GM20000 (cell line): ENCODE results near the gene CPED1.

Experiments used
- DNase-seq: peaks from one replicate; pipeline ENCODE4 v3.0.0; 2012; ENCODE audit warnings: low spot score
- CTCF ChIP-seq: IDR thresholded peaks from 2 replicates; pipeline ENCODE4 v1.5.1; 2012; ENCODE audit warnings: mild to moderate bottlenecking, control low read depth; ENCODE audit errors: extremely low read depth, missing control alignments

Gene CPED1

GRCh38 chr7:120960714-120961113, 27.8 kb upstream of the CPED1 start:
- no peak for TF ChIP-seq CTCF
- DNase-seq: no peak

GRCh38 chr7:120961638-120962173, 26.8 kb upstream of the CPED1 start:
- DNase-seq: no peak
- no peak for TF ChIP-seq CTCF

GRCh38 chr7:120964088-120964487, 24.4 kb upstream of the CPED1 start:
- no peak for TF ChIP-seq CTCF
- DNase-seq: no peak

GRCh38 chr7:120966961-120967360, 21.6 kb upstream of the CPED1 start:
- TF ChIP-seq CTCF: no peak
- no peak for DNase-seq

- TF ChIP-seq CTCF: no peak
- no peak for DNase-seq
These were observed 14.7 kb upstream of the CPED1 start for GRCh38 chr7:120973849-120974248.

GRCh38 chr7:120979765-120980499, 8.6 kb upstream of the CPED1 start:
- TF ChIP-seq CTCF: no peak
- no peak for DNase-seq

GRCh38 chr7:120981117-120981516, 7.4 kb upstream of the CPED1 start:
- no peak for TF ChIP-seq CTCF
- no peak for DNase-seq
